Esophagus muscularis mucosa (tissue), 4 donors: ENCODE measurements around the gene ACE2. TPM values are rescaled to one million over a fixed set of nuclear protein-coding genes. Genes with fewer than 3 reads are reported as not detected.

Experiments used
- DNase-seq: peaks from one replicate; pipeline ENCODE4 v3.0.0-alpha.2; 2017; ENCODE audit errors: extremely low spot score
- H3K27ac ChIP-seq, 4 donors: fragments of 200-600 bp; sonication (generic); replicated peaks in 1 of 4; 1 replicate in 3 of 4; 2 replicates in 1 of 4; pipeline ENCODE4 v1.5.1; 2016 to 2019; ENCODE audit warnings: mild to moderate bottlenecking in 1 of 4
- H3K27me3 ChIP-seq, 4 donors: fragments of 200-600 bp; sonication (generic); one replicate each; pipeline versions ENCODE4 v1.5.1 to v1.6.0; 2016 to 2019
- H3K36me3 ChIP-seq, 4 donors: fragments of 200-600 bp; sonication (generic); one replicate each; pipeline ENCODE4 v1.5.1; 2016 to 2019
- H3K4me1 ChIP-seq, 4 donors: fragments of 200-600 bp; sonication (generic); one replicate each; pipeline ENCODE4 v1.5.1; 2016 to 2019
- H3K4me3 ChIP-seq, 4 donors: fragments of 200-600 bp; sonication (generic); 1 replicate in 2 of 4; 2 replicates in 2 of 4; pipeline ENCODE4 v1.5.1; 2016 to 2019; ENCODE audit warnings: mild to moderate bottlenecking in 4 of 4, moderate library complexity in 1 of 4
- H3K9me3 ChIP-seq, 4 donors: fragments of 200-600 bp; sonication (generic); 1 replicate in 3 of 4; 2 replicates in 1 of 4; pipeline ENCODE4 v1.5.1; 2016 to 2019
- EP300 ChIP-seq: sonication (generic); formaldehyde crosslinking; IDR thresholded peaks from one replicate; pipeline ENCODE4 v1.6.1; 2017; ENCODE audit warnings: antibody characterized with exemption
- POLR2A ChIP-seq: fragments of 450-650 bp; IDR thresholded peaks from one replicate; pipeline ENCODE4 v1.6.1; 2017; ENCODE audit warnings: antibody characterized with exemption, moderate library complexity, mild to moderate bottlenecking, low read depth
- POLR2AphosphoS5 ChIP-seq, 2 donors: sonication (generic); formaldehyde crosslinking; IDR thresholded peaks; one replicate each; pipeline ENCODE4 v1.6.1; 2017; ENCODE audit warnings: antibody characterized with exemption in 2 of 2
- WGBS: methylation state at CpG from one replicate; pipeline ENCODE4 v1.1.5; 2018; 5-methylcytosine and 5-hydroxymethylcytosine counted together
- intact Hi-C: fragments of 100-400 bp; cut with DNase I; formaldehyde crosslinking; loops from one replicate; pipeline ENCODE4 v1.15.1; 2023
- total RNA-seq, 4 donors: library from RNA; depleted of rRNA; stranded (reverse); fragments of >200 nt; gene quantifications; one replicate each; pipeline versions ENCODE4 v1.1.0 to v1.2.1, GENCODE V29; 2016
- TF ChIP-seq, protein P1 (sequence below), 3 experiments: fragments of 200-600 bp in 2 of 3; fragments of 450-650 bp in 1 of 3; sonication (generic) in 2 of 3; IDR thresholded peaks; one replicate each; pipeline ENCODE4 v1.5.1; 2017 to 2019; ENCODE audit warnings: antibody characterized with exemption in 3 of 3, mild to moderate bottlenecking in 2 of 3, moderate library complexity in 1 of 3

ACE2 gene
- total RNA-seq, 4 donors from 2014 or later: 2.9 to 5.2 (median 4.2) TPM

DNA sequence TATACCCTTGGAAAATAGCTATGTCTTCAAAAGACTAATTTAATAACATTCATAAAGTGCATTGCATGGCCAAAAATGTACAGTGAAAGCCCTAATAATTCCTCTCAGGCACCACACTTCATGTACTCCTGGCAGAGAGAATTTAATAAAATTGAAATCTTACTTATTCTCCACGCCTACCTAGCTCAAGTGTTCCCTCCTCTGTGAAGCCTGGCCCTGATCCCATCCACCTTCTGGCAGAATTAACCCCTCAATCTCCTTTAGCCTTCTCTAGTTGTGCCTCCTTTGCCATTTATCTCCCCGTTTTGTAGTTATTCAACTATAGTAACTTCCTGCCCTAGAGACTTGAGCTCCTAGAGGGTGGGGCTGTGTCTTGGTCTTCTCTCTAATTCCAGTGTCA, 26.7 kb downstream of the ACE2 start:
- DNase-seq: no peak
- Histone ChIP-seq H3K27ac (no peak overlapping the region), H3K36me3 (peaks cover 0 to 3% (median 0%) of the 10 kb centered on the region in 4 donors), H3K4me1 (no peaks in the 10 kb centered on the region), H3K27me3 (peaks cover 0 to 6% (median 0%) of the 10 kb centered on the region in 4 donors), H3K9me3 (no peaks in the 10 kb centered on the region), H3K4me3 (no peak overlapping the region)
- no peak for TF ChIP-seq EP300
- TF ChIP-seq, protein P1, sequence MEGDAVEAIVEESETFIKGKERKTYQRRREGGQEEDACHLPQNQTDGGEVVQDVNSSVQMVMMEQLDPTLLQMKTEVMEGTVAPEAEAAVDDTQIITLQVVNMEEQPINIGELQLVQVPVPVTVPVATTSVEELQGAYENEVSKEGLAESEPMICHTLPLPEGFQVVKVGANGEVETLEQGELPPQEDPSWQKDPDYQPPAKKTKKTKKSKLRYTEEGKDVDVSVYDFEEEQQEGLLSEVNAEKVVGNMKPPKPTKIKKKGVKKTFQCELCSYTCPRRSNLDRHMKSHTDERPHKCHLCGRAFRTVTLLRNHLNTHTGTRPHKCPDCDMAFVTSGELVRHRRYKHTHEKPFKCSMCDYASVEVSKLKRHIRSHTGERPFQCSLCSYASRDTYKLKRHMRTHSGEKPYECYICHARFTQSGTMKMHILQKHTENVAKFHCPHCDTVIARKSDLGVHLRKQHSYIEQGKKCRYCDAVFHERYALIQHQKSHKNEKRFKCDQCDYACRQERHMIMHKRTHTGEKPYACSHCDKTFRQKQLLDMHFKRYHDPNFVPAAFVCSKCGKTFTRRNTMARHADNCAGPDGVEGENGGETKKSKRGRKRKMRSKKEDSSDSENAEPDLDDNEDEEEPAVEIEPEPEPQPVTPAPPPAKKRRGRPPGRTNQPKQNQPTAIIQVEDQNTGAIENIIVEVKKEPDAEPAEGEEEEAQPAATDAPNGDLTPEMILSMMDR (IDR thresholded peaks at IDR 0.05): no peak
- TF ChIP-seq POLR2A: no peak
- no peak for TF ChIP-seq POLR2AphosphoS5 (IDR thresholded peaks at IDR 0.05)
- WGBS: 40% methylated on average over 2 of the region's 2 CpGs
- intact Hi-C loops: no loop called here

DNA sequence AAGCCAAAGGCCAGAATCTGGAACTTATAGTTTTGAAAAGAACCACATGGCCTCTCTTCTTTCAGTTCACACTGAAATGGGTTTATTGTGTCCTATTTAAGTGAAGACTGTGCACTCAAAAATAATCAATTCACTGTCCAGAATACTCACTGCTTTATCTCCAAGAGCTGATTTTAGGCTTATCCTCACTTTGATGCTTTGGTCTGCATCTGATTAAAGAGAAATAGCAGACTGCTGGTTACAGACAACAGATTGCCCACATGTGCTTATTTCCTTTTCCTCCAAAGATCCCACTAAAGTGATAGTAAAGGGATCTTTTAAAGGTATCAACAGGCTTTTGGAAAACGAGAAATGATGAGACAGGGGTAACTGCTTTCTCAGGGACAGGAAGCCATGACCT, 30.6 kb downstream of the ACE2 start:
- no peak overlapping the region for H3K27ac ChIP-seq
- no peak for DNase-seq
- peaks cover 0 to 3% (median 0%) of the 10 kb centered on the region in 4 donors for H3K36me3 ChIP-seq
- WGBS: 17% methylated on average over 1 of the region's 1 CpG
- TF ChIP-seq POLR2AphosphoS5 (IDR thresholded peaks at IDR 0.05): no peak
- TF ChIP-seq, protein P1 (IDR thresholded peaks at IDR 0.05): no peak
- no peak for TF ChIP-seq POLR2A
- no peak for TF ChIP-seq EP300
- intact Hi-C loops: no loop called here
- H3K27me3 ChIP-seq: peaks cover 0 to 6% (median 0%) of the 10 kb centered on the region in 4 donors
- H3K4me1 ChIP-seq: no peaks in the 10 kb centered on the region
- H3K4me3 ChIP-seq: no peak overlapping the region
- no peaks in the 10 kb centered on the region for H3K9me3 ChIP-seq

DNA sequence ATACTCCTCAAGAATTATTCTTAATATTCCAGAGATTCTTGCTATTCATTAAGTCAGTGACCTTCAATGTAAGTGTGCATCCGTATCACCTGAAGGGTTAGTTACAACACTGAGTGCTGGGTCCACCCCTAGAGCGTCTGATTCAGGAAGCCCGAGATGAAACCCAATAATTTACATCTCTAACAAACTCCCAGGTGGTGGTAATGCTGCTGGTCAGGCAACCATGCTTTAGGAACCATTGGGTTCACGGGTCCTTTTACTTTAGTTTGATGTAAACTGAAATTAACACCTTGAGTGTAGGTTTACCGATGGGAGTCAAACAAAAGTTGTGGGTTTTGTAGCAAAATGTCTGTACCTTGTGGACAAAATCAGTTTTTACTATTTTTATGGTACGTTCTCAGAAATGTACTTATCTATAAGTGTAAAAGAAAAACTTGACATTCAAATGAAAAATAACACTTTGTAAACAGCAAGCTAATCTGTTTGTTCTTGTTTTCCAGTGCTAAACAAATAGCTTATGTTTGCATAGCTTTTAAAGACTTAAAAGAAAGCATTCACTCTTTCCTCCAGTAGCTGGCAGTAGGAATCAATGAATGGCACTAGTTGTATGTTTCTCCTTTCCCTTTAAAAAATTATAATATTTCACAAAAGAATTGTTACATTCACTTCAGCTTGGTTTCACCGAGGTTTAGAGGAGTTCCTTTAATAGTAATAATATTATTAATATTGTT, 32.7 kb downstream of the ACE2 start:
- Histone ChIP-seq H3K9me3 (no peaks in the 10 kb centered on the region), H3K27ac (no peak overlapping the region), H3K4me1 (no peaks in the 10 kb centered on the region), H3K27me3 (no peaks in the 10 kb centered on the region), H3K36me3 (peaks cover 0 to 1% (median 0%) of the 10 kb centered on the region in 4 donors), H3K4me3 (no peak overlapping the region)
- TF ChIP-seq POLR2A (no peak), POLR2AphosphoS5 (IDR thresholded peaks at IDR 0.05) (no peak), EP300 (no peak)
- TF ChIP-seq, protein P1 (IDR thresholded peaks at IDR 0.05): no peak
- 57% methylated on average over 7 of the region's 7 CpGs for WGBS
- intact Hi-C loops: loop anchor here (10.0 kb wide), 1 partner anchor 213 kb away; no protein-coding TSS in a partner anchor
- DNase-seq: no peak

DNA sequence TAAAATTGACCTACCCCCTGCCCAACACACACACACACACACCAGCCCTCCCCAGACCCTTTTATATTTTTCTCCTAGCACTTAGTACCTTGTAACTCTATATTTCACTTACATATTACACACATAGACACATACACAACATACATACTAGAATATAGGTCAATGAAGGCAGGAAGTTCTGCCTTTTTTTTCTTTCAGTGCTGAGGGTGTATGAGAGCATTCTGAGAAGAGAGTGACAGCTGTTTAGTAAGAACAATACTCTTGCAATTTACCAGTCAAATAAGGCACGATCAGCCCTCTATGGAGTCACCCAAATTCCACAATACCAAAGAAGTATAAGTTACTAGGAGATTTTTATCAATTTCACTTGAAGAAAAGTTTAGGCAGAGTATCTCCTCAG, 33.5 kb downstream of the ACE2 start:
- Histone ChIP-seq H3K27ac (no peak overlapping the region), H3K4me1 (no peaks in the 10 kb centered on the region), H3K36me3 (no peaks in the 10 kb centered on the region), H3K27me3 (no peaks in the 10 kb centered on the region), H3K4me3 (no peak overlapping the region), H3K9me3 (no peaks in the 10 kb centered on the region)
- intact Hi-C loops: loop anchor here (10.0 kb wide), 1 partner anchor 212 kb away; no protein-coding TSS in a partner anchor
- no peak for DNase-seq
- TF ChIP-seq, protein P1 (IDR thresholded peaks at IDR 0.05): no peak
- TF ChIP-seq POLR2A (no peak), EP300 (no peak), POLR2AphosphoS5 (IDR thresholded peaks at IDR 0.05) (no peak)
- 72% methylated on average over 1 of the region's 1 CpG for WGBS
